A673 (cell line): Measurements from ENCODE around the gene LMF2. TPM values are rescaled to one million over a fixed set of nuclear protein-coding genes. Genes with fewer than 3 reads are reported as not detected.
A peak's percentile ranks its signal among the peaks of the same experiment; 100 is the strongest.

Experiments used
- BruUV-seq: library from RNA; stranded (reverse); fragments of 400-500 nt; replicated peaks from 2 replicates; lab custom pipeline; 2021; lab: Mats Ljungman, UMichigan
- CTCF ChIA-PET: fragments of 300-600 bp; sonication (Branson Sonifier 250); formaldehyde crosslinking; loops from one replicate; lab custom pipeline; 2022; ENCODE audit warnings: antibody characterized with exemption; lab: Charles Lee
- POLR2A ChIA-PET: fragments of 300-600 bp; sonication (Branson Sonifier 250); formaldehyde crosslinking; loops from one replicate; lab custom pipeline; 2022; ENCODE audit warnings: antibody characterized with exemption; ENCODE audit not compliant: low non-redundant PET; lab: Charles Lee
- DNase-seq: peaks from one replicate; pipeline ENCODE4 v3.0.0-alpha.2; 2015; ENCODE audit warnings: low spot score
- H3K27ac ChIP-seq: fragments of 200-600 bp; sonication (generic); 2 replicates; pipeline ENCODE4 v1.5.1; 2016; ENCODE audit warnings: mixed run types, low read depth, mild to moderate bottlenecking, mixed read lengths, antibody characterized with exemption, low read length; ENCODE audit not compliant: poor library complexity, severe bottlenecking
- H3K27me3 ChIP-seq: fragments of 200-600 bp; sonication (generic); replicated peaks from 2 replicates; pipeline ENCODE4 v1.6.1; 2017; ENCODE audit warnings: mixed run types, low read depth, mild to moderate bottlenecking, mixed read lengths, antibody characterized with exemption, low read length; ENCODE audit not compliant: insufficient read depth, poor library complexity
- H3K36me3 ChIP-seq: fragments of 200-600 bp; sonication (generic); 2 replicates; pipeline ENCODE4 v1.6.1; 2016; ENCODE audit warnings: mixed run types, mild to moderate bottlenecking, mixed read lengths, antibody characterized with exemption, low read length; ENCODE audit not compliant: insufficient read depth, poor library complexity, severe bottlenecking
- H3K4me1 ChIP-seq: fragments of 200-600 bp; sonication (generic); 2 replicates; pipeline ENCODE4 v1.6.1; 2017; ENCODE audit warnings: mixed run types, mild to moderate bottlenecking, mixed read lengths, antibody characterized with exemption, low read length; ENCODE audit not compliant: insufficient read depth, poor library complexity, severe bottlenecking
- H3K4me3 ChIP-seq: fragments of 200-600 bp; sonication (generic); 2 replicates; pipeline ENCODE4 v1.5.1; 2016; ENCODE audit warnings: low read depth, mixed run types, mild to moderate bottlenecking, mixed read lengths, low read length; ENCODE audit not compliant: poor library complexity, severe bottlenecking
- H3K9me3 ChIP-seq: fragments of 200-600 bp; sonication (generic); 2 replicates; pipeline ENCODE4 v1.6.1; 2016; ENCODE audit warnings: mixed run types, low read depth, mild to moderate bottlenecking, mixed read lengths, antibody characterized with exemption, low read length; ENCODE audit not compliant: poor library complexity, severe bottlenecking
- EZH2 ChIP-seq: fragments of 200-600 bp; sonication (generic); IDR thresholded peaks from 2 replicates; pipeline ENCODE4 v1.6.1; 2017; ENCODE audit warnings: borderline replicate concordance, low read depth, mild to moderate bottlenecking, mixed read lengths, antibody characterized with exemption, low read length; ENCODE audit not compliant: poor library complexity, severe bottlenecking
- intact Hi-C: fragments of 100-400 bp; cut with micrococcal nuclease; formaldehyde crosslinking; loops from one replicate; pipeline ENCODE4 v1.10.0; 2022; ENCODE audit not compliant: unreplicated experiment
- total RNA-seq: library from RNA; stranded (reverse); gene quantifications from 2 replicates; pipeline ENCODE4 v1.2.3, GENCODE V29; 2021
- TF ChIP-seq, protein P1 (sequence below): fragments of 300-800, 200-600 bp; sonication (generic); conservative IDR thresholded peaks from 2 replicates; pipeline ENCODE4 v1.5.1; 2017; ENCODE audit warnings: low read depth, mild to moderate bottlenecking, antibody characterized with exemption, low read length, moderate library complexity, mixed read lengths

The LMF2 gene
- total RNA-seq, 1 experiment from 2014 or later: 79.2 TPM

DNA sequence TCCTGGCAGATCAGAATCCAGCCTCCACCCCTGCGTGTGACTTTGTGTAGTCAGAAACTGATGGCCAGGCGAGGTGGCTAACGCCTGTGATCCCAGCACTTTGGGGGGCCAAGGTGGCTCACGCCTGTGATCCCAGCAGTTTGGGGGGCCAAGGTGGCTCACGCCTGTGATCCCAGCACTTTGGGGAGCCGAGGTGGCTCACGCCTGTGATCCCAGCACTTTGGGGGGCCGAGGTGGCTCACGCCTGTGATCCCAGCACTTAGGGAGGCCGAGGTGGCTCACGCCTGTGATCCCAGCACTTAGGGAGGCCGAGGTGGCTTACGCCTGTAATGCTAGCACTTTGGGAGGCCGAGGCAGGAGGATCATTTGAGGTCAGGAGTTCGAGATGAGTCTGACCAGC lies 5.7 kb upstream of the LMF2 start:
- ChIA-PET POLR2A (no interaction called here), CTCF (interaction anchor here (1.7 kb wide), 1 partner anchor 12 kb away, joined by 15 read pairs; the partner anchor contains the start of gene SCO2)
- intact Hi-C loops: no loop called here
- no TSS peak for BruUV-seq
- Histone ChIP-seq H3K9me3 (no peaks in the 10 kb centered on the region), H3K27me3 (no peaks in the 10 kb centered on the region), H3K4me1 (peaks cover 13% of the 10 kb centered on the region), H3K36me3 (peaks cover 34% of the 10 kb centered on the region), H3K4me3 (no peak overlapping the region), H3K27ac (no peak overlapping the region)
- TF ChIP-seq, protein P1, sequence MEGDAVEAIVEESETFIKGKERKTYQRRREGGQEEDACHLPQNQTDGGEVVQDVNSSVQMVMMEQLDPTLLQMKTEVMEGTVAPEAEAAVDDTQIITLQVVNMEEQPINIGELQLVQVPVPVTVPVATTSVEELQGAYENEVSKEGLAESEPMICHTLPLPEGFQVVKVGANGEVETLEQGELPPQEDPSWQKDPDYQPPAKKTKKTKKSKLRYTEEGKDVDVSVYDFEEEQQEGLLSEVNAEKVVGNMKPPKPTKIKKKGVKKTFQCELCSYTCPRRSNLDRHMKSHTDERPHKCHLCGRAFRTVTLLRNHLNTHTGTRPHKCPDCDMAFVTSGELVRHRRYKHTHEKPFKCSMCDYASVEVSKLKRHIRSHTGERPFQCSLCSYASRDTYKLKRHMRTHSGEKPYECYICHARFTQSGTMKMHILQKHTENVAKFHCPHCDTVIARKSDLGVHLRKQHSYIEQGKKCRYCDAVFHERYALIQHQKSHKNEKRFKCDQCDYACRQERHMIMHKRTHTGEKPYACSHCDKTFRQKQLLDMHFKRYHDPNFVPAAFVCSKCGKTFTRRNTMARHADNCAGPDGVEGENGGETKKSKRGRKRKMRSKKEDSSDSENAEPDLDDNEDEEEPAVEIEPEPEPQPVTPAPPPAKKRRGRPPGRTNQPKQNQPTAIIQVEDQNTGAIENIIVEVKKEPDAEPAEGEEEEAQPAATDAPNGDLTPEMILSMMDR: no peak
- TF ChIP-seq EZH2: no peak
- DNase-seq: no peak

DNA sequence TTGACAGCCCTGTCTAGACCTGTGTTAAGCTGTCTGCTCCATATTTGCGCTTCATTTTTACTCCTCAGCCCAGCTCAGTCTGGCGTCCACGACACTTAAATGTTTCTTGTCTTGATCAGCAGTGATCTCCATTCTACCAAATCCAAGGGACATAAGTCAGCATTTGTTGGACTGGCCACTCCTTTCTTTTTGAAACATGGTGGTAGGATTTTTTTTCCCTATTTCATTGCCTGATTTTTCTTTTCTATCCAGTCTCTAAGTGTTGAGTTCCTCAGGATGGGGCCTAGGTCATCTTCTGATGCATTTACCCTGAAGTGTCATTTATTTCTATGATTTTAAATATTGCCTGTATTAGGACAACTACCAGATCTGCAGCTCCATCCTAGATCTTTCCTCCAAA lies 1.4 kb upstream of the LMF2 start:
- peaks cover 31% of the 10 kb centered on the region for H3K36me3 ChIP-seq
- TF ChIP-seq, protein P1: no peak
- no peak for TF ChIP-seq EZH2
- peak overlapping the region; percentile 82 for H3K4me3 ChIP-seq
- no peaks in the 10 kb centered on the region for H3K9me3 ChIP-seq
- H3K27me3 ChIP-seq: no peaks in the 10 kb centered on the region
- DNase-seq: no peak
- ChIA-PET POLR2A (interaction anchor here (1.1 kb wide), 1 partner anchor 17 kb away, joined by 8 read pairs; the partner anchor contains the start of gene SCO2), CTCF (interaction anchor here (2.1 kb wide), 1 partner anchor 17 kb away, joined by 12 read pairs; the partner anchor contains the start of gene SCO2)
- intact Hi-C loops: no loop called here
- peaks cover 18% of the 10 kb centered on the region for H3K4me1 ChIP-seq
- H3K27ac ChIP-seq: peak overlapping the region; percentile 95
- BruUV-seq: TSS peak; percentile 69

DNA sequence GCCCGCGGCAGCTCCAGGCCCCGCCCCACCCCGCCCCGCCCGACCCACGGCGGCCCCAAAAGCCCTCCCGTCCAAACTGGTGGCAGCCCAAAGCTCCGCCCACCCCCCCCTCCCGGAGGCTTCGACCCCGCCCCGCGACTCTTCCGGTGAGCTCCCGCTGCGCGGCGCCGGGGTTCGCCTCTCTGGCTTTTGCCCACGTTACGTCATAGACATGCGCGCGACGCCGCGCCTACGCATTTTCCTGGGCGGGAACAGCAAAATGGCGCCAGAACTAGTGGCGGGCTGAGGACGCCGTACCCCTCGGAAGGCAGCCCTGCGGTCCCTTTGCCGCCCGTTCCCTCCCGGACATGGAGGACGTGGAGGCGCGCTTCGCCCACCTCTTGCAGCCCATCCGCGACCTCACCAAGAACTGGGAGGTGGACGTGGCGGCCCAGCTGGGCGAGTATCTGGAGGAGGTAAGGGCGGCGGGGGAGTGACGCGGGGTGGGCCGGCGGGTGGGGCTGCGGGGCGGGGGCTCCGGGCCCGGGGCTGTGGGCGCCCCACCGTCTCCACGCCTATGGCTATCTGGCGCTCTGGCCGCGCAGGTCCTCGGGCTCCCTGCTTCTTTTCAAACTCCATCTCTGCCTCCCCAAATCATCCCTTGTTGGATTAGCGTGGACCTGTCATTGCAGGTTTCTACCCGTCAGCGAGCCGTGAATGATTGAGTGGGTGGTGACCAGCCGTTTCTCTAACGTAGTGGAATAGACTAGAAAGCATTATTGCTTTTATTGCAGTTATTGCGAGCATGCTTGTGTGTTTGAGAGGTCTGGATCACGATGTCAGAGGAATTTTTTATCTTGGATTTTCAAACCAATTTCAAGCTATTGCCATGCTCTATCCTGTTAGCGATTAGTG lies 736 bp upstream of the LMF2 start, which contains the start of gene NCAPH2:
NCAPH2 (plus strand) TSS at position 234 of the 894 bp plus-strand sequence; CDS start at position 348, 114 bp downstream.
- H3K27ac ChIP-seq: peak within 1 kb of the TSS; percentile 95
- CTCF ChIA-PET: interaction anchor here (0.7 to 2.1 kb wide), 5 partner anchors 10 to 112 kb away, joined by 3 to 12 read pairs (median 4); partner anchors contain the start of genes SCO2 and SYCE3
- no TSS peak for BruUV-seq
- intact Hi-C loops: no loop called here
- H3K36me3 ChIP-seq: peaks cover 36% of the 10 kb centered on the region
- POLR2A ChIA-PET: interaction anchor here (0.8 kb wide), 1 partner anchor 14 kb away, joined by 4 read pairs; no protein-coding TSS in a partner anchor
- peak; percentile 97 for DNase-seq
- H3K9me3 ChIP-seq: no peaks in the 10 kb centered on the region
- peaks cover 18% of the 10 kb centered on the region for H3K4me1 ChIP-seq
- H3K27me3 ChIP-seq: no peaks in the 10 kb centered on the region
- H3K4me3 ChIP-seq: peak within 1 kb of the TSS; percentile 99
- TF ChIP-seq, protein P1: no peak
- no peak for TF ChIP-seq EZH2
